Lower leg skin (tissue), 4 donors: Measurements from ENCODE around the gene PARP11. TPM values are rescaled to one million over a fixed set of nuclear protein-coding genes. Genes with fewer than 3 reads are reported as not detected.

Experiments used
- DNase-seq, 2 donors: peaks; one replicate each; pipeline ENCODE4 v3.0.0-alpha.2; 2019; ENCODE audit warnings: low spot score in 2 of 2
- H3K4me3 ChIP-seq: fragments of 200-600 bp; sonication (generic); 2 replicates; pipeline ENCODE4 v1.5.1; 2017; ENCODE audit warnings: mild to moderate bottlenecking, low read depth; ENCODE audit not compliant: poor library complexity, severe bottlenecking
- POLR2A ChIP-seq, 2 donors: fragments of 450-650 bp; IDR thresholded peaks; one replicate each; pipeline ENCODE4 v1.6.1; 2016 to 2017; ENCODE audit warnings: antibody characterized with exemption in 2 of 2, mild to moderate bottlenecking in 1 of 2, moderate library complexity in 1 of 2
- WGBS, 2 donors: methylation state at CpG; one replicate each; pipeline ENCODE4 v1.1.5; 2018; 5-methylcytosine and 5-hydroxymethylcytosine counted together
- intact Hi-C: fragments of 100-400 bp; cut with DNase I; formaldehyde crosslinking; loops from one replicate; pipeline ENCODE4 v1.15.0; 2023; ENCODE audit warnings: low total_unique reads
- total RNA-seq, 4 donors: library from RNA; depleted of rRNA; stranded (reverse); fragments of >200 nt; gene quantifications; one replicate each; pipeline ENCODE4 v1.1.0, GENCODE V29; 2016
- TF ChIP-seq, protein P1 (sequence below), 3 donors: fragments of 450-650 bp; IDR thresholded peaks; one replicate each; pipeline ENCODE4 v1.5.1; 2016; ENCODE audit warnings: antibody characterized with exemption in 3 of 3, mild to moderate bottlenecking in 3 of 3, moderate library complexity in 2 of 3

Gene PARP11
- total RNA-seq, 4 donors from 2014 or later, result 0.34 to 4.2 (median 2.0) TPM

DNA sequence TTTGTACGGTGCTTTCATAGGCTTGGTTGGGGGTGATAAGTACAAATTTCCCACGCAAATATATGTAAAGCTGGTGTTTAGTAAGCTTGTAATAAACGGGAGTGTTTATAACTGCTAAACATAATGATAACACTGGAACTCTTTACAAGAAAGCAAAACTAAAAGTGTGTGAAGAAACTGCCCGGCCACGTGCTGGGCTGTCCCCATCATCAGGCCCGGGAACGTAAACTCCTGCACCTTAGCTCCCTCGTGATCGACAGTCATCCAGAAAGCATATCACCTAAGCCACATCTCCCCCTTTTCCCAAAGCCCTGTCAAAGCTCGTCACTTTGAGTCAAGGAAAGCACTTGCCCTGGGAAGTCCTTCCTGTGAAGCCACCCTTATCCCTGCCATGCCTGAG lies 18.0 kb upstream of the PARP11 start:
- no peak for DNase-seq
- no peak overlapping the region for H3K4me3 ChIP-seq
- intact Hi-C loops, result no loop called here
- WGBS, 2 donors, result 84 to 88% methylated on average over 10 of the region's 10 CpGs
- TF ChIP-seq POLR2A (IDR thresholded peaks at IDR 0.05), result no peak
- TF ChIP-seq, protein P1, sequence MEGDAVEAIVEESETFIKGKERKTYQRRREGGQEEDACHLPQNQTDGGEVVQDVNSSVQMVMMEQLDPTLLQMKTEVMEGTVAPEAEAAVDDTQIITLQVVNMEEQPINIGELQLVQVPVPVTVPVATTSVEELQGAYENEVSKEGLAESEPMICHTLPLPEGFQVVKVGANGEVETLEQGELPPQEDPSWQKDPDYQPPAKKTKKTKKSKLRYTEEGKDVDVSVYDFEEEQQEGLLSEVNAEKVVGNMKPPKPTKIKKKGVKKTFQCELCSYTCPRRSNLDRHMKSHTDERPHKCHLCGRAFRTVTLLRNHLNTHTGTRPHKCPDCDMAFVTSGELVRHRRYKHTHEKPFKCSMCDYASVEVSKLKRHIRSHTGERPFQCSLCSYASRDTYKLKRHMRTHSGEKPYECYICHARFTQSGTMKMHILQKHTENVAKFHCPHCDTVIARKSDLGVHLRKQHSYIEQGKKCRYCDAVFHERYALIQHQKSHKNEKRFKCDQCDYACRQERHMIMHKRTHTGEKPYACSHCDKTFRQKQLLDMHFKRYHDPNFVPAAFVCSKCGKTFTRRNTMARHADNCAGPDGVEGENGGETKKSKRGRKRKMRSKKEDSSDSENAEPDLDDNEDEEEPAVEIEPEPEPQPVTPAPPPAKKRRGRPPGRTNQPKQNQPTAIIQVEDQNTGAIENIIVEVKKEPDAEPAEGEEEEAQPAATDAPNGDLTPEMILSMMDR (IDR thresholded peaks at IDR 0.05), result no peak

DNA sequence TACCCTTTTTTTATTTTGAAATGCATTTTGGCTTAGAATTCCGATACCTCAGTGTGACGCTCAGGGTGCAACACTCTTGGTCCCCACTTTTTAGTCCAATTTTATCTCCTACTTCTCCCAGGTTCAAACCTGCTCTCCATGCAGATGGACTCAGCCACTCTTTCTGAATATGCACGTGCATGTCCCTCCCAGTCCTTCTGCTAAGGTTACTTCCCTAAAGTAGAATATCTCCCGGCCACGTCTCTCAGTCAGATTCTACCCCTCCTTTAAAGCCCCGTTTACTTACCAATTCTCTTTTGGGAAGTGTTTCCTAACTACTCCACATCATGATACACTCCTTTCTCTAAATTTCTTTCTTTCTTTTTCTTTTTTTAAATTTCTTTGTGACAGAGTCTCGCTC lies 15.5 kb upstream of the PARP11 start:
- intact Hi-C loops, result no loop called here
- no peak for DNase-seq
- TF ChIP-seq, protein P1 (IDR thresholded peaks at IDR 0.05), result no peak
- TF ChIP-seq POLR2A (IDR thresholded peaks at IDR 0.05), result no peak
- H3K4me3 ChIP-seq, result no peak overlapping the region
- WGBS, 2 donors, result 88 to 89% methylated on average over 7 of the region's 7 CpGs

DNA sequence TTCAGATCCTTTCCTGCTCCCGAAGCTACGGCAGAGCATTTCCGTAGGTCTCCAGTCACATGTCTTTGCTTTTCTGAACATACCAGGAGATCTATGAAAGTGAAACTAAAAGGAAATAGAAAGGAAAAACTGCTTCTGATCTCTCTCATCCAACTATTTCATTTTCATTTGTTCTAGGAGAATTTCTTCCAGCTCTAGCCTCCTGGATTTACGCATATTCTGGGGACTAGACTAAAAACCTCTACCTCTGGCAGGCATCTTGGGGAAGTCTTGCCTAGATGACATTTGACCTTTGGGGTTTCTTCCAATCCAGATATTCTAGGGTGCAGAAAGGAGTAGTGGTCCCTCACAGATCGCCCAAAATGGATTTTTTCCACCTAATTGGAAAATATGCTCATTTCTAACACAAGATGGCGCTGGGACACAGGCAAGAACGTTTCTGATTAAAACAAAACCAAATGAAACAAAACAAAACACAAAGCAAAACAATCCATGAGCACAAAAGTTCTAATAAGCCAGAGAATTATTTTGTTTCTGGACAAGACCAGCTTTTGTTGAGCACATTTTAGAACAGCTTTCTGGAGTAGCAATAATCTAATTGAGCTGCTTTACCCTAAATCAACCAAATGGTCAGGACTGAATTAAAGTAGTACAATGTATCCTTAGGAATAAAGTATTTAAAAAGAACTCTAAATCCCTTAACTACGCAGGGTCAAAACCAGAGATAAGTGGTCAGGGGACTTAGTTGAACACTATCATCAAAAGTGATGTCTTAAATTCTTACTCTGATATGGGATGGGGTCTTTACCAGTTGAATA lies 12.3 kb upstream of the PARP11 start:
- intact Hi-C loops, result loop anchor here (2.0 kb wide), 1 partner anchor 149 kb away; no protein-coding TSS in a partner anchor
- DNase-seq, result no peak
- no peak overlapping the region for H3K4me3 ChIP-seq

DNA sequence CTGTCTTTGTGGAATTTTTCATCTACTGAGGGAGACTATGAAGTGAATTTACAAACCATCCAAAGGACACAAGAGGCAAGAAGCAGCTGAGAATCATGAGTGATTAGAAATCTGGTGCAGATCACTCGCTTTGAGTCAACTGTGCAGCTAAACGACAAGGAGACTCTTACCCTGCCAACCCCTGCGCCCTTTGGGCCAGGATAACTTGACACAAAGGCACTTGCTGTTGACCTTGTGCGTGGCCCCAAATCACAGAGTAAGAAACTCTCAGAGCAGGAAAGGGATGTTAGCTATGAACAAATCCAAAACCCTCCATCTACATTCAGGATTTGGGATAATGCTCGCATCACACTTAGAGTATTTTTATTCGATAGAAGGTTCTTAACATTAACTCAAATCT lies 11.5 kb upstream of the PARP11 start:
- TF ChIP-seq POLR2A (IDR thresholded peaks at IDR 0.05), result no peak
- TF ChIP-seq, protein P1 (IDR thresholded peaks at IDR 0.05), result no peak
- intact Hi-C loops, result loop anchor here (5.0 kb wide), 1 partner anchor 388 kb away; the partner anchor contains the start of gene CCND2
- no peak for DNase-seq
- WGBS, 2 donors, result 77 to 81% methylated on average over 6 of the region's 6 CpGs
- no peak overlapping the region for H3K4me3 ChIP-seq

More for the DNA sequence above, 12.3 kb upstream of the PARP11 start:
- WGBS, 2 donors, result 39 to 42% methylated on average over 8 of the region's 8 CpGs
- TF ChIP-seq, protein P1 (IDR thresholded peaks at IDR 0.05), result no peak
- no peak for TF ChIP-seq POLR2A (IDR thresholded peaks at IDR 0.05)

DNA sequence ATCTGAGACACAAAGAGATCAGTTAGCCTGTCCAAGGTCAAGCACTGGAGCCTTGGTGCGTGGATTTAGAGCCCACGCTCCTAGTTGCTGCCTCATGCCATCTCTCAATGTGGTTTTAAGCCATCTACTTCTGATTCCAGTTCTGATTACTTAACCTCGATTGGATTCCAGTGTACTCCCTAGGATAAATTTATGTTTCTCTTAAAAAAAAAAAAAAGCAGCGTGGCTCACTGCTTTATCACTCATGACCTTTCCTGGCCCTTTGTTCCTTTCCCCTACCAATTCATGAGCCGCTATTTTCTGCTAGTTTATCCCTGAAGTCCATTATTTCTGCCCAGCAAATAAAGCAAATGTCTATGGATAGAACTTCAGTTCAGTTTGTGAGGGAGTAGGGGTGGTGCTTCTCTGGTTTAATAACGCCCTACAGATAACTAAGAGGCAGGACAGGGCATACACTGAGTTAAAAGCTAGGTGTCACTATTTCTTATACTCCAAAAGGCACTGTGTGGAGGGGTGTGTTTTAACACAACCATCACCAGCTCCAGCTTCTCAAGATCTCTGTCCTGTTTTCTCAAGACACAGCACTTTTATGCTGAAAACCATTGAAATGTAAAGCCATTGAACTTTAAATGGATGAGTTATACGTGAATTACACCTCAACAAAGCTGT lies 9.8 kb upstream of the PARP11 start:
- H3K4me3 ChIP-seq, result no peak overlapping the region
- DNase-seq, result no peak
- WGBS, 2 donors, result 49 to 55% methylated on average over 7 of the region's 7 CpGs
- TF ChIP-seq, protein P1 (IDR thresholded peaks at IDR 0.05), result no peak
- TF ChIP-seq POLR2A (IDR thresholded peaks at IDR 0.05), result no peak
- intact Hi-C loops, result loop anchor here (5.0 kb wide), 1 partner anchor 389 kb away; the partner anchor contains the start of gene CCND2
